ENCODE measurements around the gene STXBP6.
"Not testable (repeated sequence)": the region's sequence is repeated elsewhere in the genome, so short reads cannot be mapped to it uniquely, and the experiment has no call there.

STXBP6 gene

DNA sequence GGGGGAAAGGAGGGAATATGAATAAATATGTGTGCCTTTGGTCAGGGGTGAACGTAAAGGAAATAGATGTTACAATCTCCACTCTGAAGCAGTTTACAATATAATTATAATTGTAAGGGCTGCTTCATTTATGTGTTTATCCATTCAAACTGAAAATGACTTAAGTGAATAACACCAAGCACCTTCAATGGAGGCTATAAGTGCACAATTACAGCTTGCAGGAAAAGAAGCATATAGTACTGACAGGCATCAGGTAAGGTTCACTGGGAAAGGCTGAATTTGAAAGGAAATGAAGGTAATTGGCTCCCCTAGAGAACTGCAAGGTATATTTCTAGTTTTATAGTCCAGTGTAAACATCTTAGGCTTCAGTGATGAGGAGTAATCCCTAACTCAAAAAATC lies 192.7 kb downstream of the STXBP6 start:
- no peak for DNase-seq (ENCODE audit: low read depth)

DNA sequence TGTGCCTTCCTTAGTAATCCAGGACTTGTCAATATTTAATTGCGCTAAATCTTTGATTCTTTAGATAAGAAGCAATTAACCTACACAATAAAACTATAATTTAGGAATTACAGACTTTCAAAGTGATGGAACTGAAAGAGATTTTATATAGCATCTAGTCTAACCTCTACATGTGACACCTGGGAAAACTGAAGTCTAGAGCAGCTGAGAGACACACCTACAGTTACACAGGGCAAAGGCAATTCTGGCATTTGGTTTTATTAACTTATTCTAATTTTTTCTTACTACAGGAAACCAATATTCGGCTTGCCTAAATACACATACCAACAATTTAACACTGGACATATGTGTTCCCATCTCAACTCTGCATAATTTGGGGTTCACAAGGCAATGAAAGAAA lies 196.5 kb downstream of the STXBP6 start:
- no peak for DNase-seq (ENCODE audit: low read depth)

GRCh38 chr14:24852312-24853060 lies 197.5 kb downstream of the STXBP6 start:
- DNase-seq (ENCODE audit: low read depth), result no peak

DNA sequence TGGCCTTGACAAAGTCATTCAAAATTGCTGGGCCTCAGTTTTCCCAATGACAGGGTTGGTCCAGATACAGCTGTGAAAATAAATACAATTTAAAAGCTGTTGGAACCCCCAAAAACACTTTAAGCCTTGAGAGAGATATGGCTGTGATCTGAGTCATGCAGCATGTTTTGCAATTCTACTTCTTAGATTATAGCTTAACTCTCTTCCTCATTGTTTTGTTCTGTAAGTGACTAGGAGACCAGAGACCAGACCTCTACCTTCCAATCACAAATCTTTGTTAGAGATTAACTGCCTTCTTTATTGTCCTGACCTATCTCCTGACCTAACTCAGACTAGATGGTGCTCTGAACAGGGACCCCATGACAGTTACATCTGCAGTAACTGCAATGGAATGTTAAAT lies 198.1 kb downstream of the STXBP6 start:
- no peak for DNase-seq (ENCODE audit: low read depth)

DNA sequence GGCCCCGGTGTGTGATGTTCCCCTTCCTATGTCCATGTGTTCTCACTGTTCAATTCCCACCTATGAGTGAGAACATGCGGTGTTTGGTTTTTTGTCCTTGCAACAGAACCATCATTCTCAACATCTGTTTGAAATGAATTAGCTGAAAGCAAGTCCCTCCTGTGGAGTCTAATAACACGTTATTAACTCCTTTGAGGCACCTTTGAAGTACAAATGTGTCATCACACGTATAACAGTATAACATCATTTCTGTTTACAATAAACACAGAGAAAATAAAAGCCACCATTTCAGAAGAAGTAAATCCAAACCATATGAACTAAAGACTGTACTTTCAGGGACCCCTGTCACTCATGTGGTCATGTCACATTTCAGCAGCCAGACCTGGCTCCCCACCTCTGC lies 198.5 kb downstream of the STXBP6 start:
- no peak for DNase-seq (ENCODE audit: low read depth)

GRCh38 chr14:24850072-24850471 lies 199.9 kb downstream of the STXBP6 start:
- DNase-seq (ENCODE audit: low read depth), result no peak

DNA sequence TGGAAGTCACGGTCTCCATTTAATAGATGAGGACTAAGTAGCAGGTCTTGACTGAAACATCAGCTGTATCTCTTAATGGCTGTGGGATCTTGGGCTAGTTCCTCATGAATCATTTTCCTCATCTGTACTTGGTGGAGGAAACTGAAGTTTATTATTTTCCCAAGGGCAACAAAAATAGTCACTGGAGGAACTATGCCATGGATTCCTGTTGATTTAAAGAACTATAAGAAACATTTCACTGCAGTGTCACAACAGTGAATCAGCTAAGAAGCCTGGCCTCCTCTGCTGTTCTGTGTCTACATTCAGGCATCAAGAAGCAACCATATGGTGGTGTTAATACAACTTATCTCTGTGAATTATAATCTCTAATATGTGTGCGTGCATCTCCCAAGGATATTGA lies 200.5 kb downstream of the STXBP6 start:
- no peak for DNase-seq (ENCODE audit: low read depth)

DNA sequence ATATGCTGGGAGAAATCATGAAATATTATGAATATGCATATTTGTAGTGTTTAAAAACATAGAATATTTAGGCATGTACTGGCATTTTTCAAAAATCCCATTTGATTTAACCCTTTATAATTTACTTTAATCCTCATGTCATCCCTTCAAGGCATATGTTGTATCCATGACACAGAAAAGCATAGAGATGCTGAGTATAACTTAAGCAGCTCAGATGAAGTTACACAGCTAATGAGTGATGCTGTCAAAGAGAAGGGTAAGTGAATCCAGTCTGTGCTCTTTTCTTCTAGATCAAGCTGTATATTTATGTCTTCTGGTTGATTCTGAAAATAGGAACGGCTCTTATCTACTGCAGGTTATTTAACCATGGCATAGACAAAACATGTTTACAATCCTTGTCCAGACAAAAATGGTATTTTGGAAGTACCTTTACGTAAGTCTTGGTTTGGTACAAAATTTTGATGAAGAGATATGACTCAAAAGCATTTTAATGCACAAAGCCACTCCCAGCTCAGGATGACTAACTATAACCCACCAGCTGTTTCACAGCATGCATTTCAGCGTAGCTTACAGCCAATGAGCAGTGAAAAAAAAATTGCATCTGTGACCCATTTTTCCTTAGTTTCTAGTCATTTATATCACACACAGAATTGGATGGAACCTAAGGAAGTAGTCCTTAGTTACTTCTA lies 201.7 kb downstream of the STXBP6 start:
- DNase-seq (ENCODE audit: low read depth), result no peak

GRCh38 chr14:24847568-24848095 lies 202.3 kb downstream of the STXBP6 start:
- DNase-seq (ENCODE audit: low read depth), result no peak

DNA sequence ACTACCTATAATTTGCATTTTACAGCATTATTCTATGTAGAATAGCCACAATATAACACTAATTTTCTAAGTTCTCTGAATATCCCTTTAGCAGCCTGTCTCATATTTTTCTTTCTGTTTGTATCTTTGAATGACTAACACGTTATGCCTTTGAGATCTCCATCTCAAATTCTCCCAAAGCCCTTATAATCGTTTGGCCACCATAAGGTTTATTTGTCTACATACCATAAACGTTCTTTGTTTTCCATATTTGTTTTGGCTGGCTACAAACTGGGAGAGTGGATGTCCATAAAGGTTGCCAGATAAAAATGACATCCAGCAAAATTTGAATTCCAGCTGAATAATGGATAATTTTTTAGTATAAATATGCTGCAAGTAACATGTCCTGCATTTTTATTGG lies 203.7 kb downstream of the STXBP6 start:
- DNase-seq (ENCODE audit: low read depth), result no peak

DNA sequence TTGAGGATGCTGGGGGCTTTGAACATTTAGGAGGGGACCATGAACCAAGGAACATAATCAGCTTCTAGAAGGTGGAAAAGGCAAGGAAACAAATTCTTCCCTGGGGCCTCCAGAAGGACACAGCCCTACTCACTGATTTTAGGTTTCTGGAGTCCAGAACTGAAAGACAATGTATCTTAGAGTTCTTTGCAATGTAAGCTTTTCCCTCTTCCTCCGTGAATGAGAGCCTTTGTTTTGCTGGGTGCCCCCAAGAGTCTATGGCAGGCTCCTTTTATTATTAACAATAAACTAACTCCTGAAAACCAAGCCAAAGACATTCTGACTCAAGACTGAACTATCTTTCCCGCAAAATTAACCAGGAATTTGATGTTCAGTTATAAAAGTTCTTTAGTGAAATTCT lies 204.1 kb downstream of the STXBP6 start:
- no peak for DNase-seq (ENCODE audit: low read depth)

- no peak for DNase-seq (ENCODE audit: low read depth)
These were observed 205.9 kb downstream of the STXBP6 start for GRCh38 chr14:24844011-24844410.

DNA sequence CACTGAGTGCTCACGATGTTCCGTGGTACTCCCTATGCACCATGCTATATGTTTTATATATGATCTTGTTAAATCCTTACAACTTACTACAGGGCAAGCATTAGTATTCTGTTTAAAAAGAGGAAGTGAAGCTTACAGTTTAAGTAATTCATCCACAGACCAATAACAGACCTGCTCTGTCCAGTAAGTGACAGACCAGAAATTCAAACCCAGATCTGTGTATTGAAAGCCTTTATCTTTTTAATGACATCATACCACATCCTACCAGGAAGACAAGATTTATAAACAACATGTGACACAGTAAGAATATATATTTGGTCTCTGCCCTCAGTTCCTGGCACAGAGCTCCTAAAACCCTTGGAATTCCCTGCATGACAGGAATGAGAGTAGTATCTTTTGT lies 206.5 kb downstream of the STXBP6 start:
- no peak for DNase-seq (ENCODE audit: low read depth)

DNA sequence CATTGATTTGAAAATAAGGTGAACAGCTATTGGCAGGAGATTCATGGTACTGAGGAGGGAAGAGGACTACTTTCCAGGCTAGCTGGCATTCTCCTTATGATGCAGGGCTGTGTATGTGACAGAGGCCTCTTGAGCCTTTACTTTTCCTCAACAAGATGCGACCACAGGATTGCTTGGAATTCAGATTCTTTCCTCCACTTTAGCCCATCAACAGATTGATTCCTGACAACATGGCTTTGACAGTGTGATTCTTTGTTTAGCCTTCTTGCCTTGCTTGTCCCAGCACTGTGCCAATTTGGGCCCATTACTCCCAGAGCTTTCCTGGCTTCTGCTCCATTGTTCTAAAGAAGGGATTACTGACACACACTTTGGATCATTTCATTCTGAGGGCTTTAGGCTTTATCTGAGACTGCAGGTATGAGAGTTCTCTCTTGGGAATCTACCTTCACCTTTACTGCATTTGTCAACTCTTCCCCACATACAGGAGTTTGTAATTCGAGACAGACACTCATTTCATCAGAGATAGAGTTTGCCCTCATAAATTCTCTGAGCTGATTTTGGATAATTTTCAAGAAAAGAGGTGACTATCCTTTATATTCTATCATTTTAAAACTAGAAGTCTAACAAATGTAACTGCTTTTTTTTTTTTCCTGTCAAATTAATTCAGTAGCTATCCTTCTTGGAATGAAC lies 209.6 kb downstream of the STXBP6 start:
- DNase-seq (ENCODE audit: low read depth), result no peak

GRCh38 chr14:24839617-24840203 lies 210.2 kb downstream of the STXBP6 start:
- no peak for DNase-seq (ENCODE audit: low read depth)

DNA sequence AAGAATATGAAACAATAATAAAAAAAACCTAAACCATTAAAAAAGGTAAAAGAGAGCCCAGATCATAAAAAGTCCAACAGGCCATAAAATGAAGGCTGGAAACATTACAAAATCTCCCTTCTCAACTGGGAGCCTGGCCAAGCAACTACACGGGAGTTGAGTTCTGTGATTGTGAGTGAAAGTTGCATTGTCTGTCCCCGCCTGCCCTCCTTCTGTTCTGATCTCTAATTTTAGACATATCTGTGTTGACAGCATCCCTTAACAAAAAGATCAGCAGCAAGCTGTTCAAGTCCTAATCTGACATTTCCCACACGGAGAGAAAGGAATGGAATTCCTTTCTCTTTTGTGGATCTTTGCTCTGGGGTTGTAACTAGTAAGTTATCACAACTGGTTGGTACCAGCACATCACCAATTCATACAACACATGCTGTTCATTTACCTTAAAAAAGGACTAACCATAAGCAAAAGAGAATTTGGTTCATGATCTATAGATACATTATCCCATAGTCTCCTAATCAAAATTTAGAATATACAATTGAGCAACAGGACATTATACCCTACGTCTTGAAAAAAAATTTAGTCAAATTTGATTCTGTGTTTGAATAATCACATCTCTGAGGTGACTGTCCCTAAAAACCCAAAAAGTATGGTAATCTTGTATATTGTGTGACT lies 210.9 kb downstream of the STXBP6 start:
- no peak for DNase-seq (ENCODE audit: low read depth)

GRCh38 chr14:24837280-24838046 lies 212.5 kb downstream of the STXBP6 start:
- no peak for DNase-seq (ENCODE audit: low read depth)

- not testable (repeated sequence) for DNase-seq (ENCODE audit: low read depth)
These were observed 213.6 kb downstream of the STXBP6 start for GRCh38 chr14:24836324-24836723.

GRCh38 chr14:24834956-24835355 lies 215.0 kb downstream of the STXBP6 start:
- DNase-seq (ENCODE audit: low read depth), result no peak

GRCh38 chr14:24833385-24833784 lies 216.6 kb downstream of the STXBP6 start:
- no peak for DNase-seq (ENCODE audit: low read depth)

DNA sequence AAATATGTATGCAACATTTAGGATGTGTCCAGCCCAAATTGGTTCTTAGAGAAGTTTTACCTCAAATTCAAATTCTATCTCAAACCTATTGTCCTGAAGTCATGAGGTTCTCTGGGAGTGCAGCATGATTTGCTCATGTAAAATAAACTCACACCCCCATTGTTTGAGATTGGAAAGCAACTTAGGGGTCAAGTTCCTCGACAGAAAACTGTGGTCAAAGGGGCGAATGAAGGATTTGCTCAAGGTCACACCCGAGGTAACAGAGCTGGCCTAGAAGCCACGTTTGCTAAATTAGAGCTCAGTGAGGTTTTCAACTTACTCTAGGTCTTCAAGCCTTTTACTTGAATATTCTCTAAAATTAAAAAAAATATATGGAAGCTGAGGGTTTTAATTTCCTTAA lies 218.3 kb downstream of the STXBP6 start:
- DNase-seq (ENCODE audit: low read depth), result no peak
